Esophagus muscularis mucosa (tissue), 4 donors: ENCODE measurements around the gene TRABD2A. TPM values are rescaled to one million over a fixed set of nuclear protein-coding genes. Genes with fewer than 3 reads are reported as not detected.
"Not testable (repeated sequence)": the region's sequence is repeated elsewhere in the genome, so short reads cannot be mapped to it uniquely, and the experiment has no call there.

Experiments
- DNase-seq: peaks from one replicate; pipeline ENCODE4 v3.0.0-alpha.2; 2017; ENCODE audit errors: extremely low spot score
- H3K27ac ChIP-seq, 4 donors: fragments of 200-600 bp; sonication (generic); replicated peaks in 1 of 4; 1 replicate in 3 of 4; 2 replicates in 1 of 4; pipeline ENCODE4 v1.5.1; 2016 to 2019; ENCODE audit warnings: mild to moderate bottlenecking in 1 of 4
- H3K27me3 ChIP-seq, 4 donors: fragments of 200-600 bp; sonication (generic); one replicate each; pipeline versions ENCODE4 v1.5.1 to v1.6.0; 2016 to 2019
- H3K36me3 ChIP-seq, 4 donors: fragments of 200-600 bp; sonication (generic); one replicate each; pipeline ENCODE4 v1.5.1; 2016 to 2019
- H3K4me1 ChIP-seq, 4 donors: fragments of 200-600 bp; sonication (generic); one replicate each; pipeline ENCODE4 v1.5.1; 2016 to 2019
- H3K4me3 ChIP-seq, 4 donors: fragments of 200-600 bp; sonication (generic); 1 replicate in 2 of 4; 2 replicates in 2 of 4; pipeline ENCODE4 v1.5.1; 2016 to 2019; ENCODE audit warnings: mild to moderate bottlenecking in 4 of 4, moderate library complexity in 1 of 4
- H3K9me3 ChIP-seq, 4 donors: fragments of 200-600 bp; sonication (generic); 1 replicate in 3 of 4; 2 replicates in 1 of 4; pipeline ENCODE4 v1.5.1; 2016 to 2019
- CTCF ChIP-seq, 3 experiments: fragments of 200-600 bp in 2 of 3; fragments of 450-650 bp in 1 of 3; sonication (generic) in 2 of 3; IDR thresholded peaks; one replicate each; pipeline ENCODE4 v1.5.1; 2017 to 2019; ENCODE audit warnings: antibody characterized with exemption in 3 of 3, mild to moderate bottlenecking in 2 of 3, moderate library complexity in 1 of 3
- EP300 ChIP-seq: sonication (generic); formaldehyde crosslinking; IDR thresholded peaks from one replicate; pipeline ENCODE4 v1.6.1; 2017; ENCODE audit warnings: antibody characterized with exemption
- POLR2A ChIP-seq: fragments of 450-650 bp; IDR thresholded peaks from one replicate; pipeline ENCODE4 v1.6.1; 2017; ENCODE audit warnings: antibody characterized with exemption, moderate library complexity, mild to moderate bottlenecking, low read depth
- POLR2AphosphoS5 ChIP-seq, 2 donors: sonication (generic); formaldehyde crosslinking; IDR thresholded peaks; one replicate each; pipeline ENCODE4 v1.6.1; 2017; ENCODE audit warnings: antibody characterized with exemption in 2 of 2
- WGBS: methylation state at CpG from one replicate; pipeline ENCODE4 v1.1.5; 2018; 5-methylcytosine and 5-hydroxymethylcytosine counted together
- intact Hi-C: fragments of 100-400 bp; cut with DNase I; formaldehyde crosslinking; loops from one replicate; pipeline ENCODE4 v1.15.1; 2023
- total RNA-seq, 4 donors: library from RNA; depleted of rRNA; stranded (reverse); fragments of >200 nt; gene quantifications; one replicate each; pipeline versions ENCODE4 v1.1.0 to v1.2.1, GENCODE V29; 2016

TRABD2A gene
- total RNA-seq, 4 donors from 2014 or later, result 1.2 to 3.0 (median 2.1) TPM

GRCh38 chr2:84878459-84878858 lies 2.4 kb downstream of the TRABD2A start:
- Histone ChIP-seq H3K9me3 (no peaks in the 10 kb centered on the region), H3K36me3 (no peaks in the 10 kb centered on the region), H3K27ac (no peak overlapping the region), H3K27me3 (peaks cover 0 to 51% (median 22%) of the 10 kb centered on the region in 4 donors), H3K4me3 (no peak overlapping the region), H3K4me1 (peaks cover 22 to 32% (median 29%) of the 10 kb centered on the region in 4 donors)
- TF ChIP-seq CTCF (IDR thresholded peaks at IDR 0.05) (no peak), POLR2AphosphoS5 (IDR thresholded peaks at IDR 0.05) (no peak), EP300 (no peak), POLR2A (no peak)
- DNase-seq, result no peak
- intact Hi-C loops, result no loop called here
- 79% methylated on average over 1 of the region's 1 CpG for WGBS

GRCh38 chr2:84876369-84876768 lies 4.5 kb downstream of the TRABD2A start:
- WGBS, result 78% methylated on average over 3 of the region's 3 CpGs
- H3K4me1 ChIP-seq, result peaks cover 19 to 22% (median 20%) of the 10 kb centered on the region in 4 donors
- peaks cover 0 to 34% (median 20%) of the 10 kb centered on the region in 4 donors for H3K27me3 ChIP-seq
- no peak for DNase-seq
- H3K27ac ChIP-seq, result no peak overlapping the region
- no peak overlapping the region for H3K4me3 ChIP-seq
- intact Hi-C loops, result no loop called here
- H3K36me3 ChIP-seq, result no peaks in the 10 kb centered on the region
- TF ChIP-seq POLR2A (no peak), EP300 (no peak), POLR2AphosphoS5 (IDR thresholded peaks at IDR 0.05) (no peak), CTCF (IDR thresholded peaks at IDR 0.05) (no peak)
- H3K9me3 ChIP-seq, result no peaks in the 10 kb centered on the region

GRCh38 chr2:84875619-84876018 lies 5.3 kb downstream of the TRABD2A start:
- 83% methylated on average over 1 of the region's 1 CpG for WGBS
- H3K36me3 ChIP-seq, intact Hi-C loops, H3K4me3 ChIP-seq, DNase-seq, H3K9me3 ChIP-seq, H3K27ac ChIP-seq: not testable (repeated sequence)
- peaks cover 0 to 26% (median 13%) of the 10 kb centered on the region in 4 donors for H3K27me3 ChIP-seq
- peaks cover 11 to 14% (median 12%) of the 10 kb centered on the region in 4 donors for H3K4me1 ChIP-seq

DNA sequence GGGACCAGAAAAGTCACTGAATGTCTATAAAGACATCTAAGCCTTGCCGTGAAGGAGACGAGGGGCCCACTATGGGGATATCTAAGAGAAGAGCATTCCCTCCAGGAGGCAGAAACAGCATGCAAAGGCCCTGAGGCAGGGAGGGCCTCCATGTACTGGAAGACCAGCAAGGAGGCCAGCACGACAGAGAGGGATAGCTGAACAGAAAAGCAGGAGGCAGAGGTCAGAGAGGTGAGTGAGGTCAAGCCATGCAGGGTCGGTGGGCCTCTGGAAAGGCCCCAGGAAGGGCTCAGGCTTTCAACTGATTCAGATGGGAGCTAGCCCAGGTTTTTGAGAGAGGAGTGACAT lies 5.7 kb downstream of the TRABD2A start:
- no peaks in the 10 kb centered on the region for H3K36me3 ChIP-seq
- peaks cover 7 to 10% (median 8%) of the 10 kb centered on the region in 4 donors for H3K4me1 ChIP-seq
- WGBS, result 66% methylated on average over 4 of the region's 4 CpGs
- no peak for DNase-seq
- peaks cover 0 to 24% (median 8%) of the 10 kb centered on the region in 4 donors for H3K27me3 ChIP-seq
- no peak overlapping the region for H3K27ac ChIP-seq
- TF ChIP-seq EP300 (no peak), POLR2A (no peak), CTCF (IDR thresholded peaks at IDR 0.05) (no peak), POLR2AphosphoS5 (IDR thresholded peaks at IDR 0.05) (no peak)
- H3K9me3 ChIP-seq, result no peaks in the 10 kb centered on the region
- intact Hi-C loops, result no loop called here
- H3K4me3 ChIP-seq, result no peak overlapping the region

- intact Hi-C loops, result no loop called here
- no peak overlapping the region for H3K27ac ChIP-seq
- peaks cover 1 to 4% (median 2%) of the 10 kb centered on the region in 4 donors for H3K4me1 ChIP-seq
- H3K27me3 ChIP-seq, result peaks cover 0 to 21% (median 3%) of the 10 kb centered on the region in 4 donors
- H3K9me3 ChIP-seq, result no peaks in the 10 kb centered on the region
- H3K4me3 ChIP-seq, result no peak overlapping the region
- 74% methylated on average over 5 of the region's 7 CpGs for WGBS
- TF ChIP-seq CTCF (IDR thresholded peaks at IDR 0.05), result no peak
- no peak for TF ChIP-seq POLR2A
- TF ChIP-seq EP300, result no peak
- no peak for TF ChIP-seq POLR2AphosphoS5 (IDR thresholded peaks at IDR 0.05)
- DNase-seq, result no peak
- H3K36me3 ChIP-seq, result no peaks in the 10 kb centered on the region
These were observed 6.3 kb downstream of the TRABD2A start for GRCh38 chr2:84874381-84875212.
